Measurements from ENCODE around the gene NUDC. TPM values are rescaled to one million over a fixed set of nuclear protein-coding genes. Genes with fewer than 3 reads are reported as not detected.

The NUDC gene
- total RNA-seq, 1 donor from 2014 or later: 45.9 TPM

GRCh38 chr1:26949266-26949925 lies 27.9 kb downstream of the NUDC start:
- Histone ChIP-seq H3K4me1 (peaks cover 7% of the 10 kb centered on the region), H3K27me3 (no peaks in the 10 kb centered on the region), H3K27ac (no peak overlapping the region), H3K36me3 (peaks cover 0 to 27% of the 10 kb centered on the region in 2 donors), H3K4me3 (no peak overlapping the region), H3K9me3 (no peaks in the 10 kb centered on the region)
- intact Hi-C loops (cut with DNase I): no loop called here
- no peak for DNase-seq (ENCODE audit: extremely low spot score in 2 of 2)
- TF ChIP-seq POLR2AphosphoS5 (IDR thresholded peaks at IDR 0.05; ENCODE audit: insufficient read depth in 1 of 2, low read depth in 1 of 2): no peak
- TF ChIP-seq POLR2A (IDR thresholded peaks at IDR 0.05): no peak
- no peak for TF ChIP-seq CTCF (IDR thresholded peaks at IDR 0.05)

- Histone ChIP-seq H3K36me3 (peaks cover 0 to 22% of the 10 kb centered on the region in 2 donors), H3K27me3 (no peaks in the 10 kb centered on the region), H3K4me3 (no peak overlapping the region), H3K27ac (no peak overlapping the region), H3K9me3 (no peaks in the 10 kb centered on the region), H3K4me1 (peaks cover 7% of the 10 kb centered on the region)
- DNase-seq (ENCODE audit: extremely low spot score in 2 of 2): no peak
- no peak for TF ChIP-seq CTCF (IDR thresholded peaks at IDR 0.05)
- no peak for TF ChIP-seq POLR2AphosphoS5 (IDR thresholded peaks at IDR 0.05; ENCODE audit: insufficient read depth in 1 of 2, low read depth in 1 of 2)
- TF ChIP-seq POLR2A (IDR thresholded peaks at IDR 0.05): no peak
- intact Hi-C loops (cut with DNase I): no loop called here
Observed at GRCh38 chr1:26949926-26950319, 28.4 kb downstream of the NUDC start.

GRCh38 chr1:26950602-26951001 lies 29.1 kb downstream of the NUDC start:
- Histone ChIP-seq H3K27ac (no peak overlapping the region), H3K4me3 (no peak overlapping the region), H3K36me3 (peaks cover 0 to 15% of the 10 kb centered on the region in 2 donors), H3K27me3 (no peaks in the 10 kb centered on the region), H3K4me1 (peaks cover 7% of the 10 kb centered on the region), H3K9me3 (no peaks in the 10 kb centered on the region)
- intact Hi-C loops (cut with DNase I): no loop called here
- no peak for TF ChIP-seq POLR2AphosphoS5 (IDR thresholded peaks at IDR 0.05; ENCODE audit: insufficient read depth in 1 of 2, low read depth in 1 of 2)
- no peak for TF ChIP-seq POLR2A (IDR thresholded peaks at IDR 0.05)
- TF ChIP-seq CTCF (IDR thresholded peaks at IDR 0.05): no peak
- DNase-seq (ENCODE audit: extremely low spot score in 2 of 2): no peak

- Histone ChIP-seq H3K27me3 (no peaks in the 10 kb centered on the region), H3K4me1 (peaks cover 7% of the 10 kb centered on the region), H3K36me3 (peaks cover 0 to 9% of the 10 kb centered on the region in 2 donors), H3K27ac (no peak overlapping the region), H3K4me3 (no peak overlapping the region), H3K9me3 (no peaks in the 10 kb centered on the region)
- no peak for DNase-seq (ENCODE audit: extremely low spot score in 2 of 2)
- no peak for TF ChIP-seq CTCF (IDR thresholded peaks at IDR 0.05)
- no peak for TF ChIP-seq POLR2A (IDR thresholded peaks at IDR 0.05)
- TF ChIP-seq POLR2AphosphoS5 (IDR thresholded peaks at IDR 0.05; ENCODE audit: insufficient read depth in 1 of 2, low read depth in 1 of 2): no peak
- intact Hi-C loops (cut with DNase I): no loop called here
Observed at GRCh38 chr1:26951216-26951615, 29.7 kb downstream of the NUDC start.

GRCh38 chr1:26951821-26952497 lies 30.4 kb downstream of the NUDC start:
- no peak for DNase-seq (ENCODE audit: extremely low spot score in 2 of 2)
- Histone ChIP-seq H3K9me3 (no peaks in the 10 kb centered on the region), H3K27me3 (no peaks in the 10 kb centered on the region), H3K4me1 (peaks cover 7% of the 10 kb centered on the region), H3K27ac (no peak overlapping the region), H3K36me3 (peaks cover 0 to 2% of the 10 kb centered on the region in 2 donors), H3K4me3 (no peak overlapping the region)
- TF ChIP-seq POLR2AphosphoS5 (IDR thresholded peaks at IDR 0.05; ENCODE audit: insufficient read depth in 1 of 2, low read depth in 1 of 2) (no peak), CTCF (IDR thresholded peaks at IDR 0.05) (no peak), POLR2A (IDR thresholded peaks at IDR 0.05) (no peak)
- intact Hi-C loops (cut with DNase I): no loop called here

Data from vagina (tissue), 2 donors.